IPS-NIHi7 (cell line): ENCODE measurements around the gene CDC40.
"Not testable (repeated sequence)": the region's sequence is repeated elsewhere in the genome, so short reads cannot be mapped to it uniquely, and the experiment has no call there.

Experiments used
- DNase-seq: peaks from one replicate; pipeline ENCODE4 v3.0.0; 2012; ENCODE audit warnings: mixed read lengths; ENCODE audit errors: extremely low spot score

CDC40 gene

DNA sequence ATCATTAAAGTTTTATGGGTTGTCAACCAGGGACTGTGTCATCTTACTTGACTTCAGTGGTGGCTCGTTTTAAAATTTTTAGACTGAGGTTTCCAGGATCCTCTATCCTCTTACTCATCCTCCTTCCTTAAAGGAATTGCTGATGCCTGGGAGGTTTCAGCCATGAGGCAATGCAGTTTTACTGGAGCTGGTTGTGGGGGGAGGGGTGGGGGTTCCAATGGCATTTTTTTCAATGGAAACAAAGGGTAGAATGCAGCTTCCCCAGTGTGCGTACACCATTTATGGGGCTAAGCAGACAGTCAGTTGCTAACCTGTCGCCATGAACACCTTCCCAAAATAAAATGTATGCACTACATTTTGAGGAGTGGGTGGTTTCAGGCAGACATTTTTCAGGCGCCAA is 89.9 kb downstream of the CDC40 start:
- DNase-seq = peak; percentile 55

DNA sequence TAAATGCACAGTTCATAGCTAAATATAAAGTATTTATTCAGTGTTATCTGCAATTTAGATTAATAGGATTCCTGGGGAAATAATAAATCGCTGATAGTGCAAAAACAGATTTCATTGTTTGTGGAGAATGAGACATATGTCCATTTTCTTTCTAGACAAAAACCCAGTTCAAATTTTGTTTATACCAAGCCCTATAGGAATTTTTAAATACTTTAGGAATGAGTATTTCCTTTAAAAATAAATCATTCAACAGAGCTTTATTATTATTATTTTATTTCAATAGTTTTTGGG is 91.5 kb downstream of the CDC40 start:
- no peak for DNase-seq

DNA sequence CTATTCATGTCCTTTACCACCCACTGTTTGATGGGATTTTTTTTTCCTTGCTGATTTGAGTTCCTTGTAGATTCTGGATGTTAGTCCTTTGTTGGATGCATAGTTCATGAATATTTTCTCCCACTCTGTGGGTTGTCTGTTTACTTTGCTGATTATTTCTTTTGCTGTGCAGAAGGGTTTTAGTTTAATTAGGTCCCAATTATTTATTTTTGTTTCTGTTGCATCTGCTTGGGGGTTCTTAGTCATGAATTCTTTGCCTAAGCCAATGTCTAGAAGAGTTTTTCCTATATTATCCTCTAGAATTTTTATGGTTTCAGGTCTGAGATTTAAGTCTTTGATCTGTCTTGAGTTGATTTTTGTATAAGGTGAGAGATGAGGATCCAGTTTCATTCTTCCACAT is 92.6 kb downstream of the CDC40 start:
- not testable (repeated sequence) for DNase-seq

DNA sequence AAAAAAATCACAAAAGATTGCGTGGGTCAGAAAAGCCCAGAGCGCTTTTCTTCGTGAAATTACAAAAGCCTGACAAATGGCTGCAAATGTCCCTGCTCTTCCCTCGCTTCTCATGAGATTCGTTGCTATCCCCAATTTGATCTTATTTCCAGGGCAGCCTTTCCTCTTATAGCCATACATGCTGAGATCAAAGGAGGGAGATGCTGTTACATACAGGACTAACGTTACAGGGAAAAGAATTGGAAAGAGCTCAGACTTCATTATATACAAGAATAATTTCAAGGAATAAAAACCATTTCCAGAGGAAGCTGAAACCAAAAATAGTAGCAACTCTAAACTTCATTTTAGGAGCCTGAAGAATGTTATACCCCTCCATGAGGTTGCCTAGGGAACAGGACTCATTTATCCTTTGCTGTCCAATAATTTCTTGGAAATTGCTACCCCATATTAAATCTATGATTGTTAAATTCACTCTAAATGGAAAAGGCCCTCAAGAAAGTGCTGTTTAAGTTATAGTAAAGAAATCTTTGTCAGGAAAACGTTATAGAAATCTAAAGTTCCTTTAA is 97.0 kb downstream of the CDC40 start:
- DNase-seq = no peak
